HG02938 (cell line): Measurements from ENCODE around the gene UBE2E2.
A peak's percentile ranks its signal among the peaks of the same experiment; 100 is the strongest.

Experiments
- ATAC-seq: cut with Tn5 transposase; IDR thresholded peaks from one replicate; pipeline ENCODE4 v1.9.1; 2021; ENCODE audit warnings: mild to moderate bottlenecking, moderate library complexity; ENCODE audit not compliant: unreplicated experiment

UBE2E2 gene

DNA sequence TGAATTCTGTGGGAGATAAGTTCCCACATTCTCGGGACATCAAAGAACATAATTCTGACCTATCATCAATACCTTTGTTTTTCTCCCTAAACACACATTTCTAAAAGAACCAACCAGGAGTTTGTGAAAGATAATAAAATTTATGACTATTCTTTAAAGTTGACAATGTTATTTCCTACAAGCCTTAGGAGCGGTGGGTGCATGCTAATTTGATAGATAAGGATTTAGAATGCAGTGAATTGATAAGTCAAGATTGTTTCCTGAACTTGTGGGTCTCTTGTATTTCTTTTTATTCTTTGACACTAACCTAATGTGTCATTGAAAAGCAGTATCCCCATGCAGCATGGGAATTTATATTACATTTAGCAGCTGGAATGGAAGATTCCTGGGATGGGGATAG, 10.3 kb upstream of the UBE2E2 start:
- no peak for ATAC-seq

- ATAC-seq, result no peak
These were observed 9.3 kb upstream of the UBE2E2 start for GRCh38 chr3:23193831-23194230.

DNA sequence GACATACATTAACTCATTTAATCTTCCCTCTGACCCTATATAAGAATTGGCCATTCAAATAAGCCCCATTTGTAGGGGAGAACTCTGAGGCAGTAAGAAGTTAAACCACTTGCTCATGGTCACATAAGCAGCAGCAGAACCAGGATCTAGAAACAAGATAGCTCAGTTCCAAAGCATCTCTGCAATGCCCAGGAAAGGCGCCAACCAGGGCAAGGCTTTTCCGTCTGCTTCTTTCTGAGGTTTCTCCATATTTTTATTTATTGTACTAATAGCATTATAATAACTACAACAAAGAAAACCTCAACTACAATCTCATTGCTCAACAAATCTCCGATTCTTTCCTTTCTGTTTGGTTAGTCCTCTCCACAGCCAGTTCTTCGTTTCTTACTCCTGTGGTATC, 4.3 kb upstream of the UBE2E2 start:
- no peak for ATAC-seq

DNA sequence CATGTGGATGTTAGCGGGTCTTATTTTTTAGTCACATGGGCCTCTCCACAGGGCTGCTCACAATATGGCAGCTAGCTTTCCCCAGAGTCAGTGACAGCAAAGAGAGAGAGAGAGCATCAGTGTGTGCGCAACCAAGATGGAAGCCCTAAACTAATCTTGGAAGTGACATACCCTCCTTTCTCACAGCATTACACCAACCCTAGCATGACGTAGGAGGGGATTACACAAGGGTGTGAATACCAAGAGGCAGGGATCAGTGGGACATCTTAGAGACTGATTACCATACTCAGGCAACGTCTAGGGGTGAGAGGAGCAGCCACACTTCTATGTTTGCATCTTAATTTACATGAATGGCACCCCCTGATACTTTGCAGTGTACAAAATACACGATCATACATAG, 3.5 kb upstream of the UBE2E2 start:
- no peak for ATAC-seq

DNA sequence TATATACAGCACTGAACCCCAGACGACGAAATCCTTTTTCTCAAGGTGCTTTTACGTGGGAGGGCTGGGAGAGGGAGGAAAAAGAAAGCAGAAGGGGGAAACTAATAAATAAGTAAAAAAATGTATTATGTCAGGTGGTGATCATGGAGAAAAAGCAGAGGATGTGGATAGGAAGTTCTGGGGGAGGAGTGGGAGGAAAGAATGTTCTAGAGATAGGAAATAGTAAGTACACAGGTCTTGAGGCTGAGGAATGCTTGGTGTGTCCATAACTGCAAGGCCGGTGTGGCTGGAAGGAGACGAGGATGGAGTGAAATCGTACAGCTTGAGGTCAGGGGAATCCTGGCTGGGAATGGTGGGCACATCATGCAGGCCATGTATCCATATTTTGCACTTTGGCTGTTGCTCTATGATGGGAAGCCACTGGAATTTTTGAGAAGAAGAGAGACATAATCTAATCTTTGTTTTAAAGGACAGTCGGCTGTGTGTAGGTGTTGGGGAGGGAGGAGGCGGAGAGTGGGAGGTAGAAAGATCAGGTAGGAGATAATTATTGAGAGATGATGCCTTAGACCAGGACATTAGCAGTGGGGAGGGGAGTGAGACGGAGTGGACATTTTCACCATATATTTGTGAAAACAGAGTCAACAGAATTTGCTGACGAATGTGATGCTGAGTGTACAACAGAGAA, 1.8 kb upstream of the UBE2E2 start:
- no peak for ATAC-seq

- ATAC-seq, result peak; percentile 32
These were observed 765 bp upstream of the UBE2E2 start for GRCh38 chr3:23202203-23202920.

DNA sequence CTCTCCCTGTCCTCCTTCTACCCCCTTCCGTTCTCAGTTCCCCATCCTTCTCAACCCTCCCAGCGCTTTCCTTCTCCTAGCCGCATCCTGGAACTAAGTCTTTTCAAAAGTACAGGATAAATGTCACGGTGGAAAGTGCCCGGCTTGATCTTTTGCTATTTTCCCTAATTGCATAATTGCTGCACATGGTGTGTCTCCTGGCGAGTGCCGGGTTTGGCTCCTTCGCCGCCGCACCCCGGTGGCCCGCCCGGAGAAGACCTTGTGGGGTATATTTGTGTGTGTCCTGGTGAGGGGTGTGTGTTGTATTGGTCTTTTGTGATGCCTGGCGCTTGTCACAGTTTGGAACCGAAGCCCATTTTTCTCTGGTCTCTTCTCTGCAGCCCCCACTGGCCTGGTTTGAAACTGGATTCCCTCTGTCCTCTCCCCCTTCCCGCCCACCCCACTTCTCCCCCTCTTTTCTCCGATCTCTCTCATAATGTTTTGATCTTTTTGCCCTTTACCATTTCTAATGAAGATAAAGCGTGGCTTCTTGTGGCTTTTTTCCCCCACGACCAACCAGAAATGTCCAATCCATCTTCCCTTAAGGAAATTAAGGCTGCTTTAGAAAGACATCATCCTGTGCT, 692 bp downstream of the UBE2E2 start:
- no peak for ATAC-seq

GRCh38 chr3:23206366-23206765, 3.2 kb downstream of the UBE2E2 start:
- ATAC-seq, result no peak

GRCh38 chr3:23209103-23209502, 6.0 kb downstream of the UBE2E2 start:
- no peak for ATAC-seq

DNA sequence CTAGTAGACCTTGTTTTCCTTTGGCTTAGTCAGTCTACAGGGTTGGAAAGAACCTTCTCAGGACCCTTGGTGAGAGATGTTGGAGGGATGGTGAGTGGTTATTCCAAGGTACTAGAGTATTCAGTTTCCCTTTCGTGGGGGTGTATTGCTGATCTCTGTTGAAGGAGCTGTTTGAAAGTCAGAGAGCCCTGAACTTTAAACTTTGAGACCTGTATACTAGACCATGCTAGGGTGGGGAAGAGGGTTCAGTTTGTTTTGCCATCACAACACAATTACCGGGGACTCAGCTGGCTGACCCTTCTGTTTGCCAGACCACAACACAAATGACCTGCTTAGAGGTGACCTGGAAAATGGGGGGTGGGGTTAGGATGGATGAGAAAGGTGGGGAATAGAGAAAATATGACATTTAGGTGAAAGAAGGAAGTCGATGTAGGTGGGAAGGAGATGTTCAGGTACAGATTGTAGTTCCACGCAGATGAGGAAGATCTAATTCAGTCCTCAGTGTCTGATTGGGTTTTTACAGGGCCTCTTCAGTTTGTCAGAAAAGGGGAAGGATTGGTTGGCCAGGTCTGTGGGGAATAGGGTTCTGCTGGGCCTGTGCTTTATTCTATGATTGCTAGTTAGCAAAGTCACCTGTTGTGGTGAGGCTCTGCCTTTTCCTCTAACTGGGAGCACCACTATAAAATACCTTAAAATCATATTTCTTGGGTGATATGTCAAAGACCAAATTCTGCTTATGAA, 6.8 kb downstream of the UBE2E2 start:
- no peak for ATAC-seq

GRCh38 chr3:23213813-23214212, 10.7 kb downstream of the UBE2E2 start:
- no peak for ATAC-seq

GRCh38 chr3:23217872-23218554, 14.9 kb downstream of the UBE2E2 start:
- no peak for ATAC-seq

GRCh38 chr3:23219117-23219516, 16.0 kb downstream of the UBE2E2 start:
- peak; percentile 46 for ATAC-seq

DNA sequence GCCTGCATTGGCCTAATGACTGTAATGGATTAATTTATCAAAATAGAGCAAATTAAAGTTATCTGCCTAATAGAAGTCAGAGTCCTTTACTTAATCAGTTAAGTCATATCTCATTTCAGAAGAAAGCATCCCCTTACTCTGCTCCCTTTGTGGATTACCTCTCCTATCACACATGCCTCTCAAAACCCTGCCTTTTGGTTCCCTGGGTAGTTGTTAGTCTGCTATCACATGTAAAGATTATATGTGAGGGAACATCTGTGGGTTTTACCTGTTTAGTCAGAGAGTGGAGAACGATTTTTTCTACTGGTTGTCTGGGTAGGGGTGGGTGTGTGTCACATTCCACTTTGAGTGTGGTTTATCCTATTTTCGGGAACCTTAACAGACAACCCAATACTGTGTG, 16.4 kb downstream of the UBE2E2 start:
- peak; percentile 44 for ATAC-seq

GRCh38 chr3:23221136-23221535, 18.0 kb downstream of the UBE2E2 start:
- no peak for ATAC-seq

GRCh38 chr3:23232016-23232415, 28.9 kb downstream of the UBE2E2 start:
- ATAC-seq, result no peak

DNA sequence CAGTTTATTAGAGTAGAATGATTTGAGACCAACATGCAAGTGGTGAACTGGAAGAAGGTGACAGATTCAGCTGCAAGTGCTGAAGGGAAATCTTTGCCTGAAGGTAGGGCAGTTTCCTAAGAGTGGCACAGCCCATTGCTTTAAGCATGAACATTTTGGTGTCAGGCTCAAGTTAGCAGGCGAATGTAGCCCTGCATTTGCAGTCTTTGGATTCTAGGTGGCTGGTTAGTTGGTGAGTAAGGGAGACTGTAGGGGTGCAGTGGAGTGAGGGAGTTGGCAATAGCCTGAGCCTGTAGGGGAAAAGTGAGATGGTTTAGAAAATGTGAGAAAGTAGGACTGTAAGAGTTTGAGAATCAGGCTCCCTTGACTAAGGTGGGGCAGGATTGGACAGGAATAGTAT, 29.7 kb downstream of the UBE2E2 start:
- ATAC-seq, result no peak

DNA sequence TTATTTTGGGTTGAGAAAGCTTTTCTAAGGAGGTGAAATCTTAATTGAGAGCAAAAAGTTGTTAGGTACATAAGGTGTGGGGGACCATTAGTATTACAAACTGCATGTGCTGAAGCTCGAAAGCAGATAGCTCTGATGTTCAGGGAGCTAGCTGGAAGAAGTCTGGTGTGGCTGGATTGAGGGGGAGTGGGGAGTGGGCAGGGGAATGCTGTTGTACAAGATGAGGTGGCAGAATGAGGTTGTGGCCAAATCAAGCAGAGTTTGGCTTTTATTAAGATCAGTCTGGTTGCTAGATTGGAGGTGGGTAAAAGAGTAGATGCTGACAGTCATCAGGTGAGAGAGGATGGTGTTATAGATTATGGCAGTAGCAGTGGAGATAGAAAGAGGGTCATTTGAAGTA, 32.1 kb downstream of the UBE2E2 start:
- no peak for ATAC-seq

GRCh38 chr3:23236890-23237289, 33.8 kb downstream of the UBE2E2 start:
- ATAC-seq, result no peak

DNA sequence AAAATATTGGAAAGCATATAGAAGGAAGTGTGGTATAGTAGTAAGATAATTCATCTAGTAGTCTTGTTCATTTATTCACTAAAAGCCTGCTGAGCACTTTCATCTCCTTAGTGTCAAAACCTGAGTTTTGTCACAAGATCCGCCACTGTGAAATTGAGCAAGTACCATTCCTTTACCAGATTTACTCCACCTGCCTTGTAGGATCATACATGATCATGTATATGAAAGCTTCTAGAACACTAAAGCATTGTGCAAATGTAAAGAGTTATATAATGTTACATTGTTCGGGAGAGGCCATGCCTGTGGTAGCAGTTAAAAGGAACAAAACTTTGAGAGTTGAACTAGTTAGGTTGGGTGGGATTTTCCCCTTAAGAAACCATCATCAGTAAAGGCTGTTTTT, 35.0 kb downstream of the UBE2E2 start:
- no peak for ATAC-seq

DNA sequence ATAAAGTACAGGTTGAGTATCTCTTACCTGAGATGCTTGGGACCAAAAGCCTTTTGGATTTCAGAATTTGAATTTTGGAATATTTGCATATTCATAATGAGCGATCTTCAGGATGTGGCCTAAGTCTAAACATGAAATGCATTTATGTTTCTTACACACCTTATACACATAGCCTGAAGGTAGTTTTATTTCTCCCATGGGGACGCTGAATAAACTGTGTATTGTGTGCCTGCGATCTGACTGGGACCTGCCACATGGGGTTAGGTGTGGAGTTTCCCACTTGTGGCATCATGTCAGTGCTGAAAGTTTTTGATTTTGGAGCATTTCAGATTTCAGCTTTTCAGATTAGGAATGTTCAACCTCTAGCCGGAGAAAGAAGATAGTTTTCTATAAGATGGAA, 35.5 kb downstream of the UBE2E2 start:
- no peak for ATAC-seq
